IMR-90 (cell line): Measurements from ENCODE around the gene ZEB2. TPM values are rescaled to one million over a fixed set of nuclear protein-coding genes. Genes with fewer than 3 reads are reported as not detected.

Experiments used
- ATAC-seq: fragments of 200-7000 bp; cut with Tn5 transposase; 2 replicates; pipeline ENCODE4 v1.9.1; 2020; ENCODE audit warnings: low read depth, mild to moderate bottlenecking, moderate library complexity
- BruUV-seq: library from RNA; stranded (reverse); fragments of 400-500 nt; replicated peaks from 2 replicates; lab custom pipeline; 2021; lab: Mats Ljungman, UMichigan
- CTCF ChIA-PET: fragments of 300-600 bp; formaldehyde crosslinking; extraction: SDS; loops from one replicate; lab custom pipeline; 2021; ENCODE audit warnings: antibody characterized with exemption; lab: Yijun Ruan, JAX
- POLR2A ChIA-PET: fragments of 300-600 bp; sonication (Branson Sonifier 250); formaldehyde crosslinking; loops from one replicate; lab custom pipeline; 2022; ENCODE audit warnings: antibody characterized with exemption; ENCODE audit not compliant: unreplicated experiment; lab: Charles Lee
- DNase-seq: peaks from one replicate; pipeline ENCODE4 v3.0.0; 2013
- H2AFZ ChIP-seq: replicated peaks from 2 replicates; pipeline ENCODE3; 2013; ENCODE audit warnings: low read length, mild to moderate bottlenecking; ENCODE audit not compliant: poor library complexity
- H2AK5ac ChIP-seq: 2 replicates; pipeline ENCODE4 v1.6.1; 2013; ENCODE audit warnings: low read depth, low read length, inconsistent platforms
- H2AK9ac ChIP-seq: replicated peaks from 2 replicates; pipeline ENCODE3; 2013; ENCODE audit warnings: mild to moderate bottlenecking, low read depth, low read length, moderate library complexity; ENCODE audit not compliant: poor library complexity
- H2BK120ac ChIP-seq: 2 replicates; pipeline ENCODE4 v1.6.1; 2013; ENCODE audit warnings: low read depth, low read length, inconsistent platforms
- H2BK15ac ChIP-seq: 3 replicates; pipeline ENCODE4 v1.6.1; 2013; ENCODE audit warnings: low read depth, low read length, inconsistent platforms
- H2BK20ac ChIP-seq: 2 replicates; pipeline ENCODE4 v1.6.1; 2013; ENCODE audit warnings: low read depth, mild to moderate bottlenecking, inconsistent platforms, low read length, moderate library complexity
- H2BK5ac ChIP-seq: 2 replicates; pipeline ENCODE4 v1.6.1; 2013; ENCODE audit warnings: mild to moderate bottlenecking, low read depth, low read length, inconsistent platforms; ENCODE audit not compliant: poor library complexity, severe bottlenecking
- H3K14ac ChIP-seq: replicated peaks from 2 replicates; pipeline ENCODE4 v1.6.1; 2013; ENCODE audit warnings: low read depth, low read length, inconsistent platforms
- H3K18ac ChIP-seq: 2 replicates; pipeline ENCODE4 v1.6.1; 2013; ENCODE audit warnings: low read depth, low read length, control low read depth
- H3K23ac ChIP-seq: 2 replicates; pipeline ENCODE4 v1.6.1; 2013; ENCODE audit warnings: low read depth, low read length, inconsistent platforms
- H3K27ac ChIP-seq: 2 replicates; pipeline ENCODE4 v1.5.1; 2013; ENCODE audit warnings: mild to moderate bottlenecking, control low read depth, low read length; ENCODE audit not compliant: insufficient read depth
- H3K27me3 ChIP-seq: 2 replicates; pipeline ENCODE4 v1.6.1; 2013; ENCODE audit warnings: low read length; ENCODE audit not compliant: control insufficient read depth, insufficient read depth
- H3K36me3 ChIP-seq: 2 replicates; pipeline ENCODE4 v1.6.1; 2013; ENCODE audit warnings: low read length, mixed read lengths; ENCODE audit not compliant: control insufficient read depth, insufficient read depth
- H3K4ac ChIP-seq: 2 replicates; pipeline ENCODE4 v1.6.1; 2013; ENCODE audit warnings: low read depth, low read length, inconsistent platforms
- H3K4me1 ChIP-seq: 2 replicates; pipeline ENCODE4 v1.6.1; 2013; ENCODE audit warnings: low read length, mixed read lengths; ENCODE audit not compliant: control insufficient read depth, insufficient read depth
- H3K4me2 ChIP-seq: 2 replicates; pipeline ENCODE4 v1.6.1; 2013; ENCODE audit warnings: low read depth, mild to moderate bottlenecking, control low read depth, low read length, moderate library complexity
- H3K4me3 ChIP-seq: 2 replicates; pipeline ENCODE4 v1.5.1; 2013; ENCODE audit warnings: low read depth, mild to moderate bottlenecking, control low read depth, low read length, moderate library complexity; ENCODE audit not compliant: insufficient read depth
- H3K56ac ChIP-seq: 2 replicates; pipeline ENCODE4 v1.6.1; 2013; ENCODE audit warnings: low read length, inconsistent platforms; ENCODE audit not compliant: insufficient read depth; ENCODE audit errors: extremely low read depth
- H3K79me1 ChIP-seq, 2 experiments: 2 replicates each; pipeline ENCODE4 v1.6.1; 2013; ENCODE audit warnings: low read length in 2 of 2, inconsistent platforms in 1 of 2, low read depth in 1 of 2
- H3K9ac ChIP-seq: 2 replicates; pipeline ENCODE4 v1.6.1; 2013; ENCODE audit warnings: low read depth, low read length, control low read depth
- H3K9me1 ChIP-seq: 2 replicates; pipeline ENCODE4 v1.6.1; 2013; ENCODE audit warnings: low read length, inconsistent platforms; ENCODE audit not compliant: insufficient read depth
- H3K9me3 ChIP-seq: 2 replicates; pipeline ENCODE4 v1.6.1; 2013; ENCODE audit warnings: low read length; ENCODE audit not compliant: control insufficient read depth, insufficient read depth
- H4K20me1 ChIP-seq: 2 replicates; pipeline ENCODE4 v1.6.1; 2013; ENCODE audit warnings: low read length, inconsistent platforms; ENCODE audit not compliant: insufficient read depth
- H4K5ac ChIP-seq: 2 replicates; pipeline ENCODE4 v1.6.1; 2013; ENCODE audit warnings: mild to moderate bottlenecking, low read depth, low read length, control low read depth
- H4K8ac ChIP-seq, 2 experiments: 2 replicates each; pipeline ENCODE4 v1.6.1; 2013; ENCODE audit warnings: low read depth in 2 of 2, low read length in 2 of 2, control low read depth in 1 of 2, inconsistent platforms in 1 of 2
- H4K91ac ChIP-seq: 2 replicates; pipeline ENCODE4 v1.6.1; 2013; ENCODE audit warnings: low read depth, low read length, inconsistent platforms; ENCODE audit not compliant: insufficient read depth
- CHD1 ChIP-seq: IDR thresholded peaks from 2 replicates; pipeline ENCODE4 v1.6.1; 2012; ENCODE audit warnings: low read depth, low read length, improper control_type of control experiment
- MAFK ChIP-seq: IDR thresholded peaks from 2 replicates; pipeline ENCODE4 v1.6.1; 2012; ENCODE audit warnings: low read depth, low read length, improper control_type of control experiment
- whole genome bisulfite sequencing, 2 experiments: methylation state at CpG; one replicate each; pipeline versions ENCODE4 v1.1.5 to v1.1.7; 2013; ENCODE audit warnings: missing lambda C conversion rate in 2 of 2; ENCODE audit not compliant: insufficient read length in 1 of 2; ENCODE audit errors: extremely low coverage in 2 of 2; 5-methylcytosine and 5-hydroxymethylcytosine counted together
- dilution Hi-C: fragments of 300-500 bp; cut with HindIII; formaldehyde crosslinking; loops from one replicate; pipeline ENCODE4 v1.14.3; 2018; ENCODE audit warnings: low sequenced_read_pairs; ENCODE audit not compliant: unreplicated experiment
- in situ Hi-C: fragments of 300-500 bp; cut with MboI; formaldehyde crosslinking; loops from 3 replicates; pipeline ENCODE4 v1.14.3; 2019; ENCODE audit warnings: low sequenced_read_pairs, inconsistent platforms, mixed read lengths
- intact Hi-C: fragments of 100-400 bp; cut with micrococcal nuclease; formaldehyde crosslinking; loops from 2 replicates; pipeline ENCODE4 v1.10.0; 2022
- polyA plus RNA-seq, 3 experiments: library from polyadenylated mRNA; depleted of rRNA; stranded (reverse); fragments of >200 nt; gene quantifications; 2 replicates each; pipeline ENCODE4 v1.2.3, GENCODE V29; 2012; ENCODE audit warnings: low replicate concordance in 1 of 3
- total RNA-seq: library from RNA; depleted of rRNA; stranded (reverse); fragments of >200 nt; gene quantifications from 2 replicates; pipeline ENCODE4 v1.2.3, GENCODE V29; 2012

ZEB2 gene
- total and polyA plus RNA-seq, 2 of the 4 experiments (the other 2 are of a cell fraction): 22.4 to 50.9 TPM

DNA sequence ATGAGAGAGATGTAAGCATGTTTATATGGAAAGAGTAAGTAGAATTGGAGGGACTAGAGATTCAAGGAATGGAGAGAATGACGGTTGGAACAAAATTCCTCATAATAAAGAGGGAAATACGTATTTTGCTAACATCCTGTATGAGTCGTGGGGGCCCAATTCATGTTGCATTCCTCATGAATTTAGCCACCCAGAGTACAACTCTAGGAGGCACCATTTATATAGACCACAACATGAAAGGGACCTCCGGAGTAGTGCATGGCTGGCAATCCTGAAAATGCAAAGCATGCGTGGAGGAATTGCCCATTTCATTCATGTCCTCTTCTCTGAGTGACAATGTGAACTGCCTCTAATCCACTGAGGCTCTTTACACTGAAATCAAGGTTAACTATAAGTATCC, 168.2 kb downstream of the ZEB2 start:
- DNase-seq: peak; percentile 36
- intact Hi-C loops: no loop called here

More for the DNA sequence above, 168.2 kb downstream of the ZEB2 start:
- H3K4ac ChIP-seq: no peak overlapping the region
- no peaks in the 10 kb centered on the region for H3K27me3 ChIP-seq
- no peaks in the 10 kb centered on the region for H3K9me3 ChIP-seq
- WGBS, 2 experiments: no CpG with 5 or more reads among the region's 5 CpGs
- no peaks in the 10 kb centered on the region for H3K9me1 ChIP-seq
- no peaks in the 10 kb centered on the region for H3K36me3 ChIP-seq
- H3K4me3 ChIP-seq: no peak overlapping the region
- no peaks in the 10 kb centered on the region for H3K79me1 ChIP-seq
- no peak overlapping the region for H2AFZ ChIP-seq
- CTCF ChIA-PET: interaction anchor here (0.6 kb wide), 2 partner anchors 149 to 673 kb away, joined by 3 read pairs; no protein-coding TSS in a partner anchor
- no peak overlapping the region for H3K27ac ChIP-seq
- no peak overlapping the region for H3K4me2 ChIP-seq
- POLR2A ChIA-PET: no interaction called here
- no peak overlapping the region for H4K5ac ChIP-seq
- no peak overlapping the region for H2BK5ac ChIP-seq
- H4K8ac ChIP-seq: no peak overlapping the region
- no peak overlapping the region for H3K56ac ChIP-seq
- no peaks in the 10 kb centered on the region for H4K20me1 ChIP-seq
- H3K9ac ChIP-seq: no peak overlapping the region
- BruUV-seq: no TSS peak
- dilution Hi-C loops: no loop called here
- H3K4me1 ChIP-seq: 0 out of 2 replicates have a peak, but pooled peaks cover 2% of the 10 kb centered on the region
- peak overlapping the region; percentile 16; the same call in 1 of the 2 replicates for H2BK20ac ChIP-seq
- H2AK5ac ChIP-seq: no peak overlapping the region
- peak overlapping the region; percentile 8; the same call in 1 of the 2 replicates for H3K23ac ChIP-seq
- no peak overlapping the region; the same call in 2 of the 3 replicates for H2BK15ac ChIP-seq
- H2AK9ac ChIP-seq: no peak overlapping the region
- H3K14ac ChIP-seq: peak overlapping the region; percentile 38; the same call in 1 of the 2 replicates
- no peak overlapping the region; the same call in 1 of the 2 replicates for H4K91ac ChIP-seq
- TF ChIP-seq CHD1: no peak
- TF ChIP-seq MAFK: no peak
- ATAC-seq: no peak
- no peak overlapping the region for H2BK120ac ChIP-seq
- in situ Hi-C loops: no loop called here
- peak overlapping the region; percentile 27; the same call in 1 of the 2 replicates for H3K18ac ChIP-seq
